IPS-NIHi11 (cell line): ENCODE data around the gene GRID1.

Source experiments
- DNase-seq: peaks from one replicate; pipeline ENCODE4 v3.0.0; 2012; ENCODE audit warnings: mixed read lengths, low spot score

GRID1 gene

GRCh38 chr10:86366033-86366901 lies at the start of gene GRID1:
Gene GRID1 (minus strand): TSS chr10:86366795.
- peak; percentile 92 for DNase-seq

- no peak for DNase-seq
These were observed 49.0 kb upstream of the GRID1 start for GRCh38 chr10:86415583-86415982.

- no peak for DNase-seq
These were observed 48.5 kb upstream of the GRID1 start for GRCh38 chr10:86415116-86415515.

GRCh38 chr10:86413046-86413728 lies 46.6 kb upstream of the GRID1 start:
- no peak for DNase-seq

GRCh38 chr10:86411852-86412560 lies 45.4 kb upstream of the GRID1 start:
- no peak for DNase-seq

GRCh38 chr10:86411281-86411841 lies 44.8 kb upstream of the GRID1 start:
- DNase-seq, result no peak

- no peak for DNase-seq
These were observed 44.0 kb upstream of the GRID1 start for GRCh38 chr10:86410542-86411124.

GRCh38 chr10:86409183-86409582 lies 42.6 kb upstream of the GRID1 start:
- DNase-seq, result no peak

- DNase-seq, result no peak
These were observed 36.7 kb upstream of the GRID1 start for GRCh38 chr10:86403183-86403797.

- DNase-seq, result no peak
These were observed 35.8 kb upstream of the GRID1 start for GRCh38 chr10:86402283-86402941.

GRCh38 chr10:86401588-86402282 lies 35.1 kb upstream of the GRID1 start:
- DNase-seq, result peak; percentile 48

- DNase-seq, result peak; percentile 58
These were observed 34.4 kb upstream of the GRID1 start for GRCh38 chr10:86400705-86401587.

GRCh38 chr10:86399879-86400704 lies 33.5 kb upstream of the GRID1 start:
- DNase-seq, result peak; percentile 96

- DNase-seq, result no peak
These were observed 32.9 kb upstream of the GRID1 start for GRCh38 chr10:86399514-86399878.

GRCh38 chr10:86397120-86397519 lies 30.5 kb upstream of the GRID1 start:
- DNase-seq, result no peak

- no peak for DNase-seq
These were observed 27.4 kb upstream of the GRID1 start for GRCh38 chr10:86393862-86394455.

- no peak for DNase-seq
These were observed 26.8 kb upstream of the GRID1 start for GRCh38 chr10:86393362-86393761.

- no peak for DNase-seq
These were observed 26.1 kb upstream of the GRID1 start for GRCh38 chr10:86392723-86393094.
